Measurements from ENCODE around the gene RASSF3.

The RASSF3 gene

DNA sequence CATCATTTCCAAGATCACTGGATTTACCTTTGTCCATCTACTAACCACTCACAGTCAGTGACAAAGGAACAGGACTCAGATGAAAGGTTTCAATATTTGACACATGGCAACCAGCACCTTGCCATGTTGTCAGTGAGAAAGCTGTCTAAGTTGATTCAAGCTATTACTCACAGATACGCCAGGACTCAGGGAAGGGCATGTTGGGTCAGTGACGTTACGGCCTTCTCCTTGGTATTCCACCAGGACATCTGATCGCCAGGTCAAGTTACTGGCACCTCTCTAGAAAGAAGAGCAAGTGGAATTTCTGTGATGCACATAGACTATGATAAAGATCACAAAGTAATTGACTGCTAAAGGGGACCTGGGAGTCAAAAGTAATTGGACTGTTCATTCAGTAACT, 112.5 kb downstream of the RASSF3 start:
- no peak overlapping the region for H3K4me3 ChIP-seq (ENCODE audit: severe bottlenecking)

DNA sequence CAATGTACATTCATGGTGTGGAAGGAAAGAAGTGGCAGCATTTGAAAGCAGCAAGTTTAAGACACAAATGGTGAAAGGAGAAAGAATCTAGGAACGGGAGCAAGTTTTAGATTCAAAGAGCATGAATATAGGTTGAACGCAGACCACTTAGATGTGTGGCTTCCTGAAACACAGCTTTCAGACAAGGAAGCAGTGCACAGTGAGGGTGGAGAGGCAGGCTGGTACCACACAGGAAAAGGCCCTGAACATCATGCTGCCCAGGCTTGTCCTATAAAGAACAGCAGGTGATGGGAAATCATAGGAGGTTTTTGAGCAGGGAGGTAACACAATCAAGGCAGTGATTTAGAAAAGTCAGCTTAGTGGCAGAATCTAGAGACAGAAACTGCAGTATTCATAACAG, 113.3 kb downstream of the RASSF3 start:
- Histone ChIP-seq H3K36me3 (ENCODE audit: low read depth) (peaks cover 33% of the 10 kb centered on the region), H3K4me3 (ENCODE audit: severe bottlenecking) (no peak overlapping the region), H3K4me1 (ENCODE audit: insufficient read depth, poor library complexity, severe bottlenecking) (no peaks in the 10 kb centered on the region), H3K27ac (ENCODE audit: poor library complexity, severe bottlenecking) (no peak overlapping the region), H3K27me3 (ENCODE audit: insufficient read depth, poor library complexity, severe bottlenecking) (no peaks in the 10 kb centered on the region), H3K9me3 (ENCODE audit: severe bottlenecking) (no peaks in the 10 kb centered on the region)
- DNase-seq (ENCODE audit: low spot score) (no peak), ATAC-seq (ENCODE audit: low read depth) (no peak)
- TF ChIP-seq, protein P1, sequence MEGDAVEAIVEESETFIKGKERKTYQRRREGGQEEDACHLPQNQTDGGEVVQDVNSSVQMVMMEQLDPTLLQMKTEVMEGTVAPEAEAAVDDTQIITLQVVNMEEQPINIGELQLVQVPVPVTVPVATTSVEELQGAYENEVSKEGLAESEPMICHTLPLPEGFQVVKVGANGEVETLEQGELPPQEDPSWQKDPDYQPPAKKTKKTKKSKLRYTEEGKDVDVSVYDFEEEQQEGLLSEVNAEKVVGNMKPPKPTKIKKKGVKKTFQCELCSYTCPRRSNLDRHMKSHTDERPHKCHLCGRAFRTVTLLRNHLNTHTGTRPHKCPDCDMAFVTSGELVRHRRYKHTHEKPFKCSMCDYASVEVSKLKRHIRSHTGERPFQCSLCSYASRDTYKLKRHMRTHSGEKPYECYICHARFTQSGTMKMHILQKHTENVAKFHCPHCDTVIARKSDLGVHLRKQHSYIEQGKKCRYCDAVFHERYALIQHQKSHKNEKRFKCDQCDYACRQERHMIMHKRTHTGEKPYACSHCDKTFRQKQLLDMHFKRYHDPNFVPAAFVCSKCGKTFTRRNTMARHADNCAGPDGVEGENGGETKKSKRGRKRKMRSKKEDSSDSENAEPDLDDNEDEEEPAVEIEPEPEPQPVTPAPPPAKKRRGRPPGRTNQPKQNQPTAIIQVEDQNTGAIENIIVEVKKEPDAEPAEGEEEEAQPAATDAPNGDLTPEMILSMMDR (IDR thresholded peaks at IDR 0.05; ENCODE audit: poor library complexity, severe bottlenecking): no peak

More for the DNA sequence above, 112.5 kb downstream of the RASSF3 start:
- Histone ChIP-seq H3K27ac (ENCODE audit: poor library complexity, severe bottlenecking) (no peak overlapping the region), H3K36me3 (ENCODE audit: low read depth) (peaks cover 26% of the 10 kb centered on the region), H3K9me3 (ENCODE audit: severe bottlenecking) (no peaks in the 10 kb centered on the region), H3K27me3 (ENCODE audit: insufficient read depth, poor library complexity, severe bottlenecking) (no peaks in the 10 kb centered on the region), H3K4me1 (ENCODE audit: insufficient read depth, poor library complexity, severe bottlenecking) (no peaks in the 10 kb centered on the region)
- ATAC-seq (ENCODE audit: low read depth): no peak
- no peak for DNase-seq (ENCODE audit: low spot score)
- TF ChIP-seq, protein P1 (IDR thresholded peaks at IDR 0.05; ENCODE audit: poor library complexity, severe bottlenecking): no peak

DNA sequence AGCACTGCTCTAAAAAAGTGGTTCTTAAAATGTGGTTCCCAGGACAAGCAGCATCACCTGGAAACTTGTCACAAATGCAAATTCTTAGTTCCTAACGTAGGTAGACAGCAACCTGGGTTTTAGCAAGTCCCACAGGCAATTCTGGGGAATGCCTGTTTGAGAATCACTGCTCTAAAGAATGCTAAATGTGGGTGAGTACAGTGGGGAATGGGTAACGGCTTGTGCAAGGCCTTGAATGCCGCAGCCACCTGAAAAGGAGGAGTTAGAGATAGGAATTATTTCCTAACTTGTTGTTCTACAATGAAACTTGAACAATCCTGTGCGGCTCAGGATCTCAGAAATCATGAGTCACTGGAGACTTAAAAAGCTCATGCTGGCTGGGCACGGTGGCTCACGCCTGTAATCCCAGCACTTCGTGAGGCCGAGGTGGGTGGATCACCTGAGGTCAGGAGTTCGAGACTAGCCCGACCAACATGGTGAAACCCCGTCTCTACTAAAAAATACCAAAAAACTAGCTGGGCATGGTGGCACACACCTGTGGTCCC, 114.0 kb downstream of the RASSF3 start:
- no peaks in the 10 kb centered on the region for H3K27me3 ChIP-seq (ENCODE audit: insufficient read depth, poor library complexity, severe bottlenecking)
- TF ChIP-seq, protein P1 (IDR thresholded peaks at IDR 0.05; ENCODE audit: poor library complexity, severe bottlenecking): no peak
- ATAC-seq (ENCODE audit: low read depth) (no peak), DNase-seq (ENCODE audit: low spot score) (no peak)
- no peak overlapping the region for H3K4me3 ChIP-seq (ENCODE audit: severe bottlenecking)
- H3K9me3 ChIP-seq (ENCODE audit: severe bottlenecking): no peaks in the 10 kb centered on the region
- H3K27ac ChIP-seq (ENCODE audit: poor library complexity, severe bottlenecking): no peak overlapping the region
- H3K4me1 ChIP-seq (ENCODE audit: insufficient read depth, poor library complexity, severe bottlenecking): no peaks in the 10 kb centered on the region
- H3K36me3 ChIP-seq (ENCODE audit: low read depth): peaks cover 30% of the 10 kb centered on the region

DNA sequence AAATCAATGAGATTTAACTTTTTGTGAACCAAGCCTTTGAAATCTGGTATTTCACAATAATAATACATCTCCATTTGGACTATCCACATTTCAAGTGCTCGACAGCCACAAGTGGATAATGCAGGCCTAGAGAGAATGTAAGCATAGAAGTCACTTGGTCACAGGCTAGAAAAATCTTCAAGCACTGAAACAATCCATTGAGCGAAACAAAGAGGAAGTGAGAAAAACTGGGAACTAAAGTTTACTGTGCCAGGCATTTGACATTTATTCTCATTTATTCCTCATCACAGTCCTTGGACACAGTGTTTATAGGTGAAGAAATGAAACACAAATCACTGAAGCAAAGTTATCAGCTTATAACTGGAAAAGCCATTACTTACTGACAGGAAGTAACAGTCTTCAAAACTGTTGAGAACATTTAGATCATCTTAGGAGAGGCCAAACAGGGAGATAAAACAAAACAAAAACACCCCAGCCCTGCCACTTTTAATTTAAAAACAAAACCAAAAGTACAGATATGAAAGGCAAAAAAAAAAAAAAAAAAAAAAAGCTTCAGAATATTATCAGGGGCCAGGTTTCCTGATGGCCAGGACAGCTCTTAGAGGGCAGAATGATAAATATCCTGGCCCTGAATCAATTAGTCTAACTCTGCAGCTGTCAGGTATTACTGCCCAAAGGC, 119.8 kb downstream of the RASSF3 start:
- Histone ChIP-seq H3K36me3 (ENCODE audit: low read depth) (peaks cover 21% of the 10 kb centered on the region), H3K4me3 (ENCODE audit: severe bottlenecking) (no peak overlapping the region), H3K9me3 (ENCODE audit: severe bottlenecking) (no peaks in the 10 kb centered on the region), H3K27me3 (ENCODE audit: insufficient read depth, poor library complexity, severe bottlenecking) (no peaks in the 10 kb centered on the region), H3K4me1 (ENCODE audit: insufficient read depth, poor library complexity, severe bottlenecking) (peaks cover 13% of the 10 kb centered on the region), H3K27ac (ENCODE audit: poor library complexity, severe bottlenecking) (no peak overlapping the region)
- DNase-seq (ENCODE audit: low spot score) (no peak), ATAC-seq (ENCODE audit: low read depth) (no peak)
- TF ChIP-seq, protein P1 (IDR thresholded peaks at IDR 0.05; ENCODE audit: poor library complexity, severe bottlenecking): no peak

DNA sequence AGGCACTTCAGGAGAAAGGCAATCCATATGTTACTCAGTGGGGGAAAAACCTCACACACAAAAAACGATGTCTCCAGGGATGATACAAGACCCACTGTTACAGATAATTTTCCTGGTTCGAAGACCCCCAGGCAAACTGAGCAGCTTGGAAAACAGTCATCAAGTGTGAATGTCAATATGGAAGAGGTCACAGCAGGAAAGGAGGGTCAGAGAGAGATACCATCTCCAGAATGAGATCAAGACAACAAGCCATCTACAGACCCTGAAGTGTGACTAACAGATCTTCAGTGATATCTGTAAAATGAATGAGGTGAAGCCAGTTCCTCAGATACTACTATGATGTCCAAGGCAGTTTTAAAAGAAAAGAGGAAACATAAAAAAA, 120.3 kb downstream of the RASSF3 start:
- H3K9me3 ChIP-seq (ENCODE audit: severe bottlenecking): no peaks in the 10 kb centered on the region
- no peak for DNase-seq (ENCODE audit: low spot score)
- H3K4me3 ChIP-seq (ENCODE audit: severe bottlenecking): no peak overlapping the region
- TF ChIP-seq, protein P1 (IDR thresholded peaks at IDR 0.05; ENCODE audit: poor library complexity, severe bottlenecking): no peak
- peaks cover 13% of the 10 kb centered on the region for H3K4me1 ChIP-seq (ENCODE audit: insufficient read depth, poor library complexity, severe bottlenecking)
- H3K36me3 ChIP-seq (ENCODE audit: low read depth): peaks cover 26% of the 10 kb centered on the region
- H3K27me3 ChIP-seq (ENCODE audit: insufficient read depth, poor library complexity, severe bottlenecking): no peaks in the 10 kb centered on the region
- H3K27ac ChIP-seq (ENCODE audit: poor library complexity, severe bottlenecking): no peak overlapping the region
- ATAC-seq (ENCODE audit: low read depth): no peak
